ENCODE measurements around the gene WNT5A.

The WNT5A gene

GRCh38 chr3:55459838-55460237 is 27.3 kb downstream of the WNT5A start:
- no peak for TF ChIP-seq CTCF (IDR thresholded peaks at IDR 0.05)
- TF ChIP-seq ZFX (IDR thresholded peaks at IDR 0.05; ENCODE audit: borderline replicate concordance) = no peak
- no peak overlapping the region for H3K27ac ChIP-seq

- TF ChIP-seq ZFX (IDR thresholded peaks at IDR 0.05; ENCODE audit: borderline replicate concordance) = no peak
- TF ChIP-seq CTCF (IDR thresholded peaks at IDR 0.05) = no peak
- H3K27ac ChIP-seq = no peak overlapping the region
Observed at GRCh38 chr3:55458181-55458790, 28.8 kb downstream of the WNT5A start.

- no peak for TF ChIP-seq ZFX (IDR thresholded peaks at IDR 0.05; ENCODE audit: borderline replicate concordance)
- TF ChIP-seq CTCF (IDR thresholded peaks at IDR 0.05) = no peak
- no peak overlapping the region for H3K27ac ChIP-seq
Observed at GRCh38 chr3:55455915-55456314, 31.2 kb downstream of the WNT5A start.

GRCh38 chr3:55454611-55455010 is 32.5 kb downstream of the WNT5A start:
- H3K27ac ChIP-seq = no peak overlapping the region
- no peak for TF ChIP-seq CTCF (IDR thresholded peaks at IDR 0.05)
- TF ChIP-seq ZFX (IDR thresholded peaks at IDR 0.05; ENCODE audit: borderline replicate concordance) = no peak

GRCh38 chr3:55453886-55454496 is 33.1 kb downstream of the WNT5A start:
- H3K27ac ChIP-seq = no peak overlapping the region
- TF ChIP-seq CTCF (IDR thresholded peaks at IDR 0.05) = no peak
- no peak for TF ChIP-seq ZFX (IDR thresholded peaks at IDR 0.05; ENCODE audit: borderline replicate concordance)

- H3K27ac ChIP-seq = no peak overlapping the region
- TF ChIP-seq ZFX (IDR thresholded peaks at IDR 0.05; ENCODE audit: borderline replicate concordance) (no peak), CTCF (IDR thresholded peaks at IDR 0.05) (no peak)
Observed at GRCh38 chr3:55452886-55453285, 34.2 kb downstream of the WNT5A start.

- TF ChIP-seq ZFX (IDR thresholded peaks at IDR 0.05; ENCODE audit: borderline replicate concordance) (no peak), CTCF (IDR thresholded peaks at IDR 0.05) (no peak)
- H3K27ac ChIP-seq = no peak overlapping the region
Observed at GRCh38 chr3:55449527-55449926, 37.6 kb downstream of the WNT5A start.

All from 22Rv1 (cell line).